ENCODE data around the gene KRTAP5-6.

KRTAP5-6 gene

DNA sequence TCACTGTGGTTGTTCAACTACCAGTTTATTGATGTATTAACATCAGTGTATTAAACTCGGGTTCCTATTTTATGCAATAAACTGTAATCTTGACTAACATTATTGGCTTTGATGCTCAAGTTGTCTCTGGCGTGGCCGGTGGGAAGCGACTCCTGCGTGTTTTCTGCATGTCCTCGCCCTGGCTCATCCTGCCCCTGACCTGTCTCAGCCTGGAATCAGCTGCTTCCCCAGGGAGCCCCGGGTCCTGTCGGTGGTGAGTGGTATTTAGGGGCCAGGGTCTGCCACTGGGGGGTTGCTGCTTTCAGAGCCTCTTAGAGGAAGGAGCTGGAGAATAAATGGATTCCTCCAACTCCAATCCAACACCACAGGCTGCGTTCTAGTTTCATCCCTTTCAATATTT is 30.9 kb downstream of the KRTAP5-6 start:
- Histone ChIP-seq H3K4me2 (no peak overlapping the region), H4K20me1 (ENCODE audit: insufficient read depth) (no peaks in the 10 kb centered on the region), H3K9ac (no peak overlapping the region), H3K4me1 (ENCODE audit: low read depth, poor library complexity, severe bottlenecking) (no peaks in the 10 kb centered on the region), H3K27ac (no peak overlapping the region), H3K36me3 (ENCODE audit: insufficient read depth) (no peaks in the 10 kb centered on the region), H3K79me2 (ENCODE audit: insufficient read depth, low read depth) (no peaks in the 10 kb centered on the region), H2AFZ (ENCODE audit: low read depth) (no peak overlapping the region), H3K4me3 (IDR thresholded peaks at IDR 0.05; ENCODE audit: insufficient read depth, low read depth, low read length) (no peak overlapping the region), H3K27me3 (ENCODE audit: insufficient read depth, low read depth) (peaks cover 79% of the 10 kb centered on the region)
- TF ChIP-seq, protein P1, sequence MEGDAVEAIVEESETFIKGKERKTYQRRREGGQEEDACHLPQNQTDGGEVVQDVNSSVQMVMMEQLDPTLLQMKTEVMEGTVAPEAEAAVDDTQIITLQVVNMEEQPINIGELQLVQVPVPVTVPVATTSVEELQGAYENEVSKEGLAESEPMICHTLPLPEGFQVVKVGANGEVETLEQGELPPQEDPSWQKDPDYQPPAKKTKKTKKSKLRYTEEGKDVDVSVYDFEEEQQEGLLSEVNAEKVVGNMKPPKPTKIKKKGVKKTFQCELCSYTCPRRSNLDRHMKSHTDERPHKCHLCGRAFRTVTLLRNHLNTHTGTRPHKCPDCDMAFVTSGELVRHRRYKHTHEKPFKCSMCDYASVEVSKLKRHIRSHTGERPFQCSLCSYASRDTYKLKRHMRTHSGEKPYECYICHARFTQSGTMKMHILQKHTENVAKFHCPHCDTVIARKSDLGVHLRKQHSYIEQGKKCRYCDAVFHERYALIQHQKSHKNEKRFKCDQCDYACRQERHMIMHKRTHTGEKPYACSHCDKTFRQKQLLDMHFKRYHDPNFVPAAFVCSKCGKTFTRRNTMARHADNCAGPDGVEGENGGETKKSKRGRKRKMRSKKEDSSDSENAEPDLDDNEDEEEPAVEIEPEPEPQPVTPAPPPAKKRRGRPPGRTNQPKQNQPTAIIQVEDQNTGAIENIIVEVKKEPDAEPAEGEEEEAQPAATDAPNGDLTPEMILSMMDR (conservative IDR thresholded peaks at IDR 0.05; ENCODE audit: low read depth, low read length) = no peak

DNA sequence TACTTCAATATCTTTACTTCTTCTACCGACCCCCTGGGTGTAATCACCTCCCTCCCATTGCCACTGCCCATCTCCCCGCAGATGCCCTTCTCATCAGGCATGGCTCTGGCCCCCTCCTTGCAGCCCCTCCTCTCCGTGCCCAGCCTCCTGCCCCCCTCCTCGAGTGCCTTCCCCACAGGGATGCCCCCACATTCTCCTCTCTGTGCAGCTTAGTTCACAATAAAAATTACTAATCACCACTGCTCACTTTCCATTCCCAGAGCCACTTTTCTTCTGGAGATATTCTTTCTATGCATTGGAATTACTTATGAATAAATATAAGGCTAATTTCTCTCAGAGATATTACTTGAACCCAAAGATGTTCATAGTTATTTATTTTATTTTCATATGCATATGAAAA is 31.3 kb downstream of the KRTAP5-6 start:
- Histone ChIP-seq H3K79me2 (ENCODE audit: insufficient read depth, low read depth) (no peaks in the 10 kb centered on the region), H3K4me2 (no peak overlapping the region), H3K4me1 (ENCODE audit: low read depth, poor library complexity, severe bottlenecking) (no peaks in the 10 kb centered on the region), H3K27ac (no peak overlapping the region), H3K4me3 (IDR thresholded peaks at IDR 0.05; ENCODE audit: insufficient read depth, low read depth, low read length) (no peak overlapping the region), H2AFZ (ENCODE audit: low read depth) (no peak overlapping the region), H3K36me3 (ENCODE audit: insufficient read depth) (no peaks in the 10 kb centered on the region), H4K20me1 (ENCODE audit: insufficient read depth) (no peaks in the 10 kb centered on the region), H3K9ac (no peak overlapping the region), H3K27me3 (ENCODE audit: insufficient read depth, low read depth) (peaks cover 76% of the 10 kb centered on the region)
- TF ChIP-seq, protein P1 (conservative IDR thresholded peaks at IDR 0.05; ENCODE audit: low read depth, low read length) = no peak

DNA sequence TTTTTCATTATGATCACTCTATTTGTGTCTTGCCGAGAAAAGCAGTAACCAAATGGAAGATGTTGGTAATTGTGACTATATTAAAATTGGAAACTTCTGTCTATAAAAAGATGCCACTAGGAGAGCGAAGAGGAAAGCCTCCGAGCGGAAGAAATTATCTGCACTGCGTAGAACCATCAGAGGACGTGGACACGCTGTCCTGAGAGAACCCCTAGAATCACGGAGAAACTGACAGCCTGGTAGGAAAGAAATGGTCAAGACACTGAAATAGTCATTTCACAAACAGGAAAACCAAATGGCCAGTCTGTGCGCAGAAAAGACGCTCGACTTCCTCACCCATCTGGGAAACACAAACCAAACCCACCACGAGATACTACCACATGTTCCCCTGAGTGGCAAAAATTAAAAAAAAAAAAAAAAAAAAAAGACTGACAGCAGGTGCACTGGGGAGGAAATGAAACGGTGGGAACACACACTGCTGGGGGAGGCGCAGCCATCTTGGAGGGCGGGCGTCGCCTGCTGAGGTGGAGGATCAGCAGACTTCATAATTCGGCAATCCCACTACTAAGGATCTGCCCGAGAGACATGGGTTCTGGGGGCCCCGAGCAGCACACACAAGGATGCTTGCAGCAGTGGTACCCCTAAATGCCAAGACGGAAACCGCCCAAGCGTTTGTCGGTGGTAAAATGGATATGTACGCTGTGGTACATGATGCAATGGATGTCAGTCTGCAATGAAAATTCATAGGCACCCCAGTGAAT is 32.1 kb downstream of the KRTAP5-6 start:
- TF ChIP-seq, protein P1 (conservative IDR thresholded peaks at IDR 0.05; ENCODE audit: low read depth, low read length) = no peak
- Histone ChIP-seq H3K4me1 (ENCODE audit: low read depth, poor library complexity, severe bottlenecking) (no peaks in the 10 kb centered on the region), H3K27ac (no peak overlapping the region), H4K20me1 (ENCODE audit: insufficient read depth) (no peaks in the 10 kb centered on the region), H3K27me3 (ENCODE audit: insufficient read depth, low read depth) (peaks cover 76% of the 10 kb centered on the region), H3K4me2 (no peak overlapping the region), H3K4me3 (IDR thresholded peaks at IDR 0.05; ENCODE audit: insufficient read depth, low read depth, low read length) (no peak overlapping the region), H3K36me3 (ENCODE audit: insufficient read depth) (no peaks in the 10 kb centered on the region), H3K79me2 (ENCODE audit: insufficient read depth, low read depth) (no peaks in the 10 kb centered on the region), H2AFZ (ENCODE audit: low read depth) (no peak overlapping the region), H3K9ac (no peak overlapping the region)

DNA sequence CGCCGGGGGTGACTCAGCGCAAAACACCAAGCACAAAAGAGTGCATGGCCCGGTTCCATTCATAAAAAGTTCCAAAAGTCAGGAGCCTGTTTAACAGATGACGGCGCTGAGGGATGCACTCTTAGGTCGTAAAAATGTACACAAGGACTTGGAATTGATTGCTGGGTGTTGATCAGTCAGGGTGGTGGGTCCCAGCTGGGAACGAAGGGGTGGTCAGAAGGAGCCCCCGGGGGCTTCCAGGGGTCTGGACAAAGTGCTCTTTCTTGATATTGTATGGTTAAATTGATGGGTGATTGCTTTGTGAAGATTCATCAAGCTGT is 32.7 kb downstream of the KRTAP5-6 start:
- no peaks in the 10 kb centered on the region for H3K79me2 ChIP-seq (ENCODE audit: insufficient read depth, low read depth)
- H3K4me1 ChIP-seq (ENCODE audit: low read depth, poor library complexity, severe bottlenecking) = no peaks in the 10 kb centered on the region
- H3K36me3 ChIP-seq (ENCODE audit: insufficient read depth) = no peaks in the 10 kb centered on the region
- H2AFZ ChIP-seq (ENCODE audit: low read depth) = no peak overlapping the region
- no peak overlapping the region for H3K9ac ChIP-seq
- H3K27me3 ChIP-seq (ENCODE audit: insufficient read depth, low read depth) = peaks cover 76% of the 10 kb centered on the region
- no peak overlapping the region for H3K27ac ChIP-seq
- TF ChIP-seq, protein P1 (conservative IDR thresholded peaks at IDR 0.05; ENCODE audit: low read depth, low read length) = no peak
- no peaks in the 10 kb centered on the region for H4K20me1 ChIP-seq (ENCODE audit: insufficient read depth)
- no peak overlapping the region for H3K4me3 ChIP-seq (IDR thresholded peaks at IDR 0.05; ENCODE audit: insufficient read depth, low read depth, low read length)
- H3K4me2 ChIP-seq = no peak overlapping the region

All from KMS-11 (cell line).